Measurements from ENCODE around the gene C2orf76.
A peak's percentile ranks its signal among the peaks of the same experiment; 100 is the strongest.

The C2orf76 gene

GRCh38 chr2:119267604-119268003 lies 99.0 kb downstream of the C2orf76 start:
- no peak for DNase-seq (ENCODE audit: low spot score in 2 of 2)
- Histone ChIP-seq H3K9me3 (no peaks in the 10 kb centered on the region), H3K36me3 (replicated peaks) (no peaks in the 10 kb centered on the region), H3K4me1 (no peaks in the 10 kb centered on the region), H3K4me3 (no peak overlapping the region), H3K27me3 (ENCODE audit: low read depth) (no peaks in the 10 kb centered on the region)
- in situ Hi-C loops (cut with MboI; ENCODE audit: low sequenced_read_pairs): no loop called here

DNA sequence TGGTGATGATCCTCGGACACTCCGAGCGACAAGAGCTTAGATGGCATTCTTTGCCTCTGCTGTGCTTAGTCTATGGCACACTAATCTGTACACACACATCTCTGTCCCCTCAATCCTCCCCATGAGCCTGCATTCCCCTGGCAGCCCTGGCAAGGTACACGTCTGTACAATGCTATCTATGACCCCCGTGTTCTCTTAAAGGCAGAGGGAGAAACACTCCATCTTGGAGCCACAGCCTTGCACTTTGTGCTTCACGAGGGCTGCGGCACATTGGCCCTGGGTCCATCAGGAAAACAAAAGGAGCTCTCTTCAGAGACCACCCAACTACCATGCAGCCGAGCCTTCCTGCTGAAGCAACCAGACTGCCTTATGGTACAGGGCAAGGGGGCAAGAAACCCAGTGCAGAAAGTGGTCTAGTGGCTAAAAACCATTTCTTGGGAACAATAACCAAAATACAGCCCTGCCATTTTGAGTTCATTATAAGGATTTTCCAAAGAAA lies 100.5 kb downstream of the C2orf76 start:
- Histone ChIP-seq H3K4me1 (no peaks in the 10 kb centered on the region), H3K9me3 (no peaks in the 10 kb centered on the region), H3K27me3 (ENCODE audit: low read depth) (no peaks in the 10 kb centered on the region), H3K4me3 (no peak overlapping the region), H3K36me3 (replicated peaks) (no peaks in the 10 kb centered on the region)
- DNase-seq (ENCODE audit: low spot score in 2 of 2): no peak
- in situ Hi-C loops (cut with MboI; ENCODE audit: low sequenced_read_pairs): no loop called here

DNA sequence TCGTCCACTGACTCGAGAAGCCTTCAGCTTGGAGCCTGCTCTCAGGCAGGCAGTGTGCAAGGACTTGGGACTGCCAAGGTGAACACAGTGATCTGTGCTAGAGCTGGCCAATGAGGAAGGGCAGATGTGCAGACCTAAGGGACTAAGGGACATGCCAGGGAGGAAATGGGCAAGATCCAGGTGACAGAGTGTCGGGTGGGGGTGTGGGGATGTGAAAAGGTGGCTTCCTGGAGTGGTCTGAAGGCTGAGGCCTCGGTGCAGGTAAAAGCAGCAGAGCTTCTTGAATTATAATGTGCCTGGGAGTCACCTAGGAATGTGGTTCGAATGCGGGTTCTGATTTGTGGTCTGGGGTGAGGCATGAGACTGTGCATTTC lies 101.0 kb downstream of the C2orf76 start:
- Histone ChIP-seq H3K27me3 (ENCODE audit: low read depth) (no peaks in the 10 kb centered on the region), H3K9me3 (no peaks in the 10 kb centered on the region), H3K4me1 (no peaks in the 10 kb centered on the region), H3K36me3 (replicated peaks) (no peaks in the 10 kb centered on the region), H3K4me3 (no peak overlapping the region)
- in situ Hi-C loops (cut with MboI; ENCODE audit: low sequenced_read_pairs): no loop called here
- no peak for DNase-seq (ENCODE audit: low spot score in 2 of 2)

- Histone ChIP-seq H3K4me1 (no peaks in the 10 kb centered on the region), H3K4me3 (no peak overlapping the region), H3K27me3 (ENCODE audit: low read depth) (no peaks in the 10 kb centered on the region), H3K36me3 (replicated peaks) (no peaks in the 10 kb centered on the region), H3K9me3 (no peaks in the 10 kb centered on the region)
- DNase-seq (ENCODE audit: low spot score in 2 of 2): peak; percentile 61 to 66
- in situ Hi-C loops (cut with MboI; ENCODE audit: low sequenced_read_pairs): no loop called here
These were observed 101.6 kb downstream of the C2orf76 start for GRCh38 chr2:119264781-119265692.

GRCh38 chr2:119263656-119264055 lies 103.0 kb downstream of the C2orf76 start:
- H3K4me1 ChIP-seq: no peaks in the 10 kb centered on the region
- no peak for DNase-seq (ENCODE audit: low spot score in 2 of 2)
- in situ Hi-C loops (cut with MboI; ENCODE audit: low sequenced_read_pairs): no loop called here
- no peaks in the 10 kb centered on the region for H3K36me3 ChIP-seq (replicated peaks)
- no peak overlapping the region for H3K4me3 ChIP-seq
- H3K27me3 ChIP-seq (ENCODE audit: low read depth): no peaks in the 10 kb centered on the region
- H3K9me3 ChIP-seq: no peaks in the 10 kb centered on the region

- in situ Hi-C loops (cut with MboI; ENCODE audit: low sequenced_read_pairs): no loop called here
- no peaks in the 10 kb centered on the region for H3K9me3 ChIP-seq
- H3K4me3 ChIP-seq: no peak overlapping the region
- no peaks in the 10 kb centered on the region for H3K4me1 ChIP-seq
- no peaks in the 10 kb centered on the region for H3K27me3 ChIP-seq (ENCODE audit: low read depth)
- no peaks in the 10 kb centered on the region for H3K36me3 ChIP-seq (replicated peaks)
- DNase-seq (ENCODE audit: low spot score in 2 of 2): no peak
These were observed 103.6 kb downstream of the C2orf76 start for GRCh38 chr2:119263025-119263424.

GRCh38 chr2:119261493-119262225 lies 105.0 kb downstream of the C2orf76 start:
- no peak for DNase-seq (ENCODE audit: low spot score in 2 of 2)

DNA sequence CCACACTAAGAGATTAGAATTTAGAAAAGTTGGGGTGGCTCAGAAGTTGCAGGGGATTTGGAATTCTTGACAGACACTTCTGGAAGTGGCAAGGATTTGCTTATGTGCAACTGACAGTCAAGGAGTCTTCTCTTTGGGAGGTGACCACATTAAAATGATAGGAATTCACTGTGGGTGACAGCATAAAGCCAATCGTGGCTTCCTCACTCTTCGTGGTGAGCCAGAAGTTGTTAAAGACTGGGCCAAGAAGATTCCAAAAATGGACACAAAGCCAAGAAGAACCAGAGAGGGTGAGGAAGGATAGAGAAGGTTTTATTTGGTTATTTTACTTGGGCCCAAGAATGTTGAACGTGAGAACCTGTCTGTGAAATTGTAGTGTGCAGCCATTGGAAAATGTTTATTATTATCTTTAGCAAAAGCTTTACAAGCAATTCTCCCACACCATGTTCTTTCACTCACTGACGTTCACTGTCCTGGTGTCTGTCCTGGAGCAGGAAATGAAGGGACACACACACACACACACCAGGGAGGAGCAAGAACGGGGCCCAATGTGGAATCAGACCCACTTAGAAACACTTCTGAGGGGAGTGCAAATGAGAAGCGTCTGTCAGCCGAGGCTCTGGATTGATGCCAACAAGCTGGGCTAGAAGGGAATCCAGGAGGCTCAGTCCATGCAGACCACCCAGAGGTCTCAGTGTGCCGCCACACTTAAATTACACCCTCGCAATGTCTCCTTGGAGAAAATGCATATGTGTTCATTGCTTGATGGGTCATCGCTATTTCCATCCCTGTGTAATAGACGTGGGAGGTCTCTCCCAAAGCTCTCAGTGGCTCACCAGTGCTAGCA lies 105.8 kb downstream of the C2orf76 start:
- no peaks in the 10 kb centered on the region for H3K9me3 ChIP-seq
- H3K4me3 ChIP-seq: no peak overlapping the region
- peaks cover 7% of the 10 kb centered on the region for H3K4me1 ChIP-seq
- no peak for DNase-seq (ENCODE audit: low spot score in 2 of 2)
- H3K36me3 ChIP-seq (replicated peaks): peaks cover 3% of the 10 kb centered on the region; the same call in 1 of the 2 replicates
- in situ Hi-C loops (cut with MboI; ENCODE audit: low sequenced_read_pairs): no loop called here
- no peaks in the 10 kb centered on the region for H3K27me3 ChIP-seq (ENCODE audit: low read depth)

More at GRCh38 chr2:119261493-119262225, 105.0 kb downstream of the C2orf76 start:
- Histone ChIP-seq H3K36me3 (replicated peaks) (peaks cover 3% of the 10 kb centered on the region; the same call in 1 of the 2 replicates), H3K27me3 (ENCODE audit: low read depth) (no peaks in the 10 kb centered on the region), H3K4me3 (no peak overlapping the region), H3K4me1 (no peaks in the 10 kb centered on the region), H3K9me3 (no peaks in the 10 kb centered on the region)
- in situ Hi-C loops (cut with MboI; ENCODE audit: low sequenced_read_pairs): no loop called here

GRCh38 chr2:119259296-119259860 lies 107.3 kb downstream of the C2orf76 start:
- DNase-seq (ENCODE audit: low spot score in 2 of 2): no peak
- no peaks in the 10 kb centered on the region for H3K27me3 ChIP-seq (ENCODE audit: low read depth)
- no peaks in the 10 kb centered on the region for H3K9me3 ChIP-seq
- peaks cover 12% of the 10 kb centered on the region for H3K4me1 ChIP-seq
- in situ Hi-C loops (cut with MboI; ENCODE audit: low sequenced_read_pairs): no loop called here
- no peak overlapping the region for H3K4me3 ChIP-seq
- peaks cover 13% of the 10 kb centered on the region for H3K36me3 ChIP-seq (replicated peaks)

GRCh38 chr2:119257198-119257597 lies 109.4 kb downstream of the C2orf76 start:
- Histone ChIP-seq H3K4me3 (no peak overlapping the region), H3K36me3 (replicated peaks) (peaks cover 13% of the 10 kb centered on the region), H3K27me3 (ENCODE audit: low read depth) (no peaks in the 10 kb centered on the region), H3K4me1 (peaks cover 12% of the 10 kb centered on the region), H3K9me3 (no peaks in the 10 kb centered on the region)
- in situ Hi-C loops (cut with MboI; ENCODE audit: low sequenced_read_pairs): no loop called here
- no peak for DNase-seq (ENCODE audit: low spot score in 2 of 2)

DNA sequence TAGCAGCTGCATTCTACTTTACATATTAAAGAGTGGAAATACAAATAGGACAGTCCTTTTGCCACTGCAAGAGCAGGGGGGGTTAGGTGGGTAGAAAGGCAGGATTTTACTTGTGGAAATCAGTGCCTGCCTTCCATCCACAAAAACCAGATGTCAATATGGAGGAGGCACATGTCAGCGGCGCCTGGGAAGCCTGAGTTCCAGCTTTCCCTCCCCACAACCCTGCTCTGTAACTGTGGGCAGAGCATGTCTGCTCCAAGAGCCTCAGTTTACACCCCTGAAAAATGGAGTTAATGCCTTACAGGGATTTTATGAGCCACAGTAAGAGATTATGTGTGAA lies 110.1 kb downstream of the C2orf76 start:
- H3K4me1 ChIP-seq: peaks cover 12% of the 10 kb centered on the region
- peaks cover 13% of the 10 kb centered on the region for H3K36me3 ChIP-seq (replicated peaks)
- no peaks in the 10 kb centered on the region for H3K9me3 ChIP-seq
- H3K27me3 ChIP-seq (ENCODE audit: low read depth): no peaks in the 10 kb centered on the region
- no peak overlapping the region for H3K4me3 ChIP-seq
- DNase-seq (ENCODE audit: low spot score in 2 of 2): no peak
- in situ Hi-C loops (cut with MboI; ENCODE audit: low sequenced_read_pairs): no loop called here

- H3K4me3 ChIP-seq: no peak overlapping the region
- peak; percentile 80 to 84 for DNase-seq (ENCODE audit: low spot score in 2 of 2)
- peaks cover 12% of the 10 kb centered on the region for H3K4me1 ChIP-seq
- peaks cover 13% of the 10 kb centered on the region for H3K36me3 ChIP-seq (replicated peaks)
- no peaks in the 10 kb centered on the region for H3K9me3 ChIP-seq
- in situ Hi-C loops (cut with MboI; ENCODE audit: low sequenced_read_pairs): no loop called here
- H3K27me3 ChIP-seq (ENCODE audit: low read depth): no peaks in the 10 kb centered on the region
These were observed 110.7 kb downstream of the C2orf76 start for GRCh38 chr2:119255760-119256581.
